Breast epithelium (tissue), 3 donors: ENCODE measurements around the gene GLI3.

Experiments used
- CTCF ChIP-seq, 3 donors: fragments of 450-650 bp; IDR thresholded peaks; one replicate each; pipeline ENCODE4 v1.5.1; 2016 to 2017; ENCODE audit warnings: antibody characterized with exemption in 3 of 3, mild to moderate bottlenecking in 3 of 3, moderate library complexity in 3 of 3
- POLR2A ChIP-seq: fragments of 450-650 bp; IDR thresholded peaks from one replicate; pipeline ENCODE4 v1.6.1; 2016; ENCODE audit warnings: antibody characterized with exemption, mild to moderate bottlenecking, moderate library complexity
- POLR2AphosphoS5 ChIP-seq, 3 donors: sonication (generic); formaldehyde crosslinking; IDR thresholded peaks; one replicate each; pipeline ENCODE4 v1.6.1; 2017; ENCODE audit warnings: antibody characterized with exemption in 3 of 3

- TF ChIP-seq POLR2A (no peak), CTCF (IDR thresholded peaks at IDR 0.05) (no peak), POLR2AphosphoS5 (IDR thresholded peaks at IDR 0.05) (no peak)
These were observed 10.6 kb downstream of the GLI3 start for GRCh38 chr7:42226354-42226941.
